K562 (cell line): Measurements from ENCODE around the gene DNAAF9. TPM values are rescaled to one million over a fixed set of nuclear protein-coding genes. Genes with fewer than 3 reads are reported as not detected.

Source experiments
- ATAC-seq: fragments of 200-7000 bp; cut with Tn5 transposase; 3 replicates; pipeline ENCODE4 v1.9.1; 2020; ENCODE audit warnings: moderate library complexity
- BruUV-seq: library from RNA; stranded (reverse); fragments of 400-500 nt; replicated peaks from 2 replicates; lab custom pipeline; 2021; lab: Mats Ljungman, UMichigan
- CTCF ChIA-PET: fragments of 300-600 bp; formaldehyde crosslinking; extraction: SDS; loops from one replicate; lab custom pipeline; 2021; ENCODE audit warnings: low intra/inter-chr PET ratio; lab: Yijun Ruan, JAX
- POLR2A ChIA-PET: fragments of 300-600, 350-650 bp; sonication (Branson Sonifier 250); formaldehyde crosslinking; extraction: SDS; loops from one replicate; lab custom pipeline; 2021; ENCODE audit warnings: antibody characterized with exemption, inconsistent platforms; lab: Yijun Ruan, JAX
- DNase-seq, 4 experiments: peaks; one replicate each; pipeline versions ENCODE4 v3.0.0 to v3.0.0-alpha.2; 2011 to 2018; ENCODE audit warnings: low spot score in 3 of 4, mixed read lengths in 3 of 4; ENCODE audit errors: extremely low read depth in 1 of 4
- FAIRE-seq: peaks from 2 replicates; lab custom pipeline; 2011; peaks lifted over from hg19 to GRCh38; lab: Jason Lieb, UNC
- H2AFZ ChIP-seq: 2 replicates; pipeline ENCODE4 v1.6.0; 2011; ENCODE audit warnings: low read depth, low read length, control low read depth, inconsistent platforms
- H3K27ac ChIP-seq: fragments of 200-600 bp; 3 replicates; pipeline ENCODE4 v1.8.0; 2011; ENCODE audit warnings: low read depth, mild to moderate bottlenecking, control low read depth, inconsistent platforms, low read length, moderate library complexity, mixed read lengths; ENCODE audit errors: extremely low read depth
- H3K27me3 ChIP-seq, 2 experiments: fragments of 300-600 bp in 1 of 2; 2 replicates in 1 of 2; 3 replicates in 1 of 2; pipeline versions ENCODE4 v1.6.0 to v1.8.0; 2011; ENCODE audit warnings: inconsistent platforms in 2 of 2, low read length in 2 of 2, mild to moderate bottlenecking in 1 of 2, mixed read lengths in 1 of 2, moderate library complexity in 1 of 2; ENCODE audit not compliant: control insufficient read depth in 2 of 2, insufficient read depth in 2 of 2
- H3K36me3 ChIP-seq: fragments of 300-600 bp; 3 replicates; pipeline ENCODE4 v1.8.0; 2011; ENCODE audit warnings: mild to moderate bottlenecking, low read length, inconsistent platforms; ENCODE audit not compliant: control insufficient read depth, insufficient read depth
- H3K4me1 ChIP-seq, 2 experiments: fragments of 200-600 bp in 1 of 2; replicated peaks in 1 of 2; 2 replicates in 1 of 2; 3 replicates in 1 of 2; pipeline versions ENCODE4 v1.5.1 to v1.8.0; 2011; ENCODE audit warnings: inconsistent platforms in 2 of 2, low read length in 2 of 2, mild to moderate bottlenecking in 1 of 2, mixed read lengths in 1 of 2, moderate library complexity in 1 of 2; ENCODE audit not compliant: control insufficient read depth in 2 of 2, insufficient read depth in 2 of 2
- H3K4me2 ChIP-seq: 2 replicates; pipeline ENCODE4 v1.6.1; 2011; ENCODE audit warnings: low read length, control low read depth, inconsistent platforms, mixed read lengths; ENCODE audit not compliant: insufficient read depth
- H3K4me3 ChIP-seq: fragments of 200-600 bp; sonication (generic), shearing (Covaris generic); 2 replicates; pipeline ENCODE4 v1.5.1; 2016; ENCODE audit warnings: control low read depth, inconsistent platforms
- H3K79me2 ChIP-seq: fragments of 200-600 bp; 3 replicates; pipeline ENCODE4 v1.8.0; 2011; ENCODE audit warnings: low read length, inconsistent platforms; ENCODE audit not compliant: control insufficient read depth, insufficient read depth
- H3K9ac ChIP-seq, 2 experiments: 2 replicates each; pipeline versions ENCODE4 v1.6.0 to v1.6.1; 2011; ENCODE audit warnings: low read depth in 2 of 2, low read length in 2 of 2, control low read depth in 1 of 2, inconsistent platforms in 1 of 2, mild to moderate bottlenecking in 1 of 2, mixed read lengths in 1 of 2; ENCODE audit not compliant: insufficient read depth in 1 of 2
- H3K9me1 ChIP-seq: one replicate; pipeline ENCODE4 v1.6.0; 2011; ENCODE audit warnings: inconsistent platforms, mild to moderate bottlenecking, low read length, moderate library complexity; ENCODE audit not compliant: control insufficient read depth, insufficient read depth
- H3K9me3 ChIP-seq: replicated peaks from 2 replicates; pipeline ENCODE4 v1.5.1; 2011; ENCODE audit warnings: low read depth, low read length, inconsistent platforms; ENCODE audit not compliant: control insufficient read depth, insufficient read depth
- H4K20me1 ChIP-seq: replicated peaks from 2 replicates; pipeline ENCODE4 v1.6.1; 2011; ENCODE audit warnings: low read length, inconsistent platforms, mixed read lengths; ENCODE audit not compliant: control insufficient read depth, insufficient read depth
- CBX5 ChIP-seq: IDR thresholded peaks from 2 replicates; pipeline ENCODE4 v1.6.1; 2014; ENCODE audit warnings: low read depth, borderline replicate concordance
- FOXA1 ChIP-seq: fragments of 450-650 bp; IDR thresholded peaks from 2 replicates; pipeline ENCODE4 v1.6.1; 2016; ENCODE audit warnings: mild to moderate bottlenecking, borderline replicate concordance
- KLF1 ChIP-seq: fragments of 450-650 bp; IDR thresholded peaks from 2 replicates; pipeline ENCODE4 v1.6.1; 2016; ENCODE audit warnings: missing genetic modification characterization, missing compliant biosample characterization
- RERE ChIP-seq: sonication (generic); formaldehyde crosslinking; IDR thresholded peaks from 2 replicates; pipeline ENCODE4 v1.8.0; 2023; ENCODE audit warnings: missing genetic modification reagents, mild to moderate bottlenecking, borderline replicate concordance
- ZNF76 ChIP-seq: fragments of 250-450 bp; sonication (Bioruptor Pico); IDR thresholded peaks from 2 replicates; pipeline ENCODE4 v1.4.0; 2020; ENCODE audit warnings: mild to moderate bottlenecking, moderate library complexity, borderline replicate concordance
- WGBS: fragments of 100-300 bp; shearing (Covaris generic); methylation state at CpG from one replicate; pipeline ENCODE4 v1.1.6; 2016; ENCODE audit warnings: low coverage, mixed read lengths; ENCODE audit not compliant: insufficient coverage; ENCODE audit errors: missing lambda C conversion rate; 5-methylcytosine and 5-hydroxymethylcytosine counted together
- in situ Hi-C: fragments of 300-500 bp; cut with MboI; formaldehyde crosslinking; loops from 4 replicates; pipeline ENCODE4 v1.15.0; 2018; ENCODE audit warnings: inconsistent platforms, mixed read lengths
- intact Hi-C: fragments of 100-400 bp; cut with micrococcal nuclease; formaldehyde crosslinking; loops from 2 replicates; pipeline ENCODE4 v1.14.2; 2022
- polyA plus RNA-seq, 8 experiments: library from polyadenylated mRNA; depleted of rRNA in 4 of 8; stranded (reverse) in 5 of 8; unstranded in 3 of 8; fragments of >200 nt; fragmentation: Nextera tagmentation in 2 of 8; fragmentation: Illumina TruSeq in 1 of 8; extraction: Ambion mirVana in 2 of 8; extraction: Trizol in 1 of 8; gene quantifications; 2 replicates each; pipeline versions ENCODE4 v1.2.1 to v1.2.3, GENCODE V29; 2011 to 2014; ENCODE audit warnings: inconsistent platforms in 1 of 8, missing spikeins in 1 of 8
- total RNA-seq, 7 experiments: library from RNA; depleted of rRNA in 6 of 7; stranded (reverse); fragments of >200 nt in 6 of 7; fragmentation: Illumina TruSeq in 2 of 7; extraction: Trizol in 2 of 7; gene quantifications; 2 replicates each; pipeline versions ENCODE4 v1.2.1 to v1.2.3, GENCODE V29; 2011 to 2021; ENCODE audit warnings: low replicate concordance in 1 of 7

DNAAF9 gene
- total and polyA plus RNA-seq, 9 of the 15 experiments (the other 6 are each of a cell fraction or from before 2014, with no cell fraction given), result 0.42 to 2.9 (median 1.9) TPM

GRCh38 chr20:3432844-3433243, 25.4 kb upstream of the DNAAF9 start (continued):
- no peak for TF ChIP-seq RERE (CRISPR knock-in tag)
- no peak for TF ChIP-seq KLF1 (tag)
- TF ChIP-seq FOXA1, result no peak

- BruUV-seq, result no TSS peak
- H3K79me2 ChIP-seq, result no peaks in the 10 kb centered on the region
- H3K27me3 ChIP-seq, result no peaks in the 10 kb centered on the region
- H4K20me1 ChIP-seq, result no peaks in the 10 kb centered on the region
- no peak overlapping the region for H3K4me2 ChIP-seq
- no peaks in the 10 kb centered on the region; a peak in 1 of 5 replicates for H3K4me1 ChIP-seq
- in situ Hi-C loops, result no loop called here
- intact Hi-C loops, result no loop called here
- H3K9ac ChIP-seq, result no peak overlapping the region
- H3K9me1 ChIP-seq, result no peaks in the 10 kb centered on the region
- no peaks in the 10 kb centered on the region for H3K36me3 ChIP-seq
- no peak for DNase-seq
- FAIRE-seq, result no peak
- TF ChIP-seq CBX5, result no peak
- TF ChIP-seq ZNF76, result no peak
- no peak for ATAC-seq
- H3K9me3 ChIP-seq, result no peaks in the 10 kb centered on the region
- CTCF ChIA-PET, result no interaction called here
- 72% methylated on average over 4 of the region's 4 CpGs for WGBS
- H2AFZ ChIP-seq, result no peak overlapping the region
- no peak overlapping the region for H3K4me3 ChIP-seq
- POLR2A ChIA-PET, result interaction anchor here (1.0 to 1.1 kb wide), 2 partner anchors 11 to 16 kb away, joined by 3 to 4 read pairs; no protein-coding TSS in a partner anchor
- no peak overlapping the region for H3K27ac ChIP-seq
These were observed 23.6 kb upstream of the DNAAF9 start for GRCh38 chr20:3431109-3431508.
